Adrenal gland (tissue), 12 donors: ENCODE data around the gene EXOC3L1. TPM values are rescaled to one million over a fixed set of nuclear protein-coding genes. Genes with fewer than 3 reads are reported as not detected.

Source experiments
- DNase-seq, 7 donors: peaks; one replicate each; pipeline ENCODE4 v3.0.0-alpha.2; 2019 to 2020
- H3K27ac ChIP-seq, 5 donors: fragments of 200-600 bp; sonication (generic) in 4 of 5; 1 replicate in 3 of 5; 2 replicates in 2 of 5; pipeline versions ENCODE4 v1.5.1 to v1.8.0; 2016 to 2020; ENCODE audit warnings: mild to moderate bottlenecking in 1 of 5
- H3K27me3 ChIP-seq: fragments of 200-600 bp; 2 replicates; pipeline ENCODE4 v1.8.0; 2021
- H3K36me3 ChIP-seq, 2 donors: fragments of 200-600 bp; replicated peaks in 1 of 2; 1 replicate in 1 of 2; 2 replicates in 1 of 2; pipeline versions ENCODE4 v1.5.1 to v1.8.0; 2018 to 2022
- H3K4me1 ChIP-seq, 2 donors: fragments of 200-600 bp; replicated peaks in 1 of 2; 1 replicate in 1 of 2; 2 replicates in 1 of 2; pipeline versions ENCODE4 v1.5.1 to v1.8.0; 2018 to 2021
- H3K4me3 ChIP-seq, 4 donors: fragments of 200-600 bp; sonication (generic) in 3 of 4; one replicate each; pipeline ENCODE4 v1.5.1; 2016 to 2018
- H3K9me3 ChIP-seq, 3 donors: fragments of 200-600 bp; sonication (generic) in 1 of 3; replicated peaks in 1 of 3; 1 replicate in 2 of 3; 2 replicates in 1 of 3; pipeline versions ENCODE4 v1.5.1 to v1.8.0; 2016 to 2021
- POLR2A ChIP-seq, 2 donors: fragments of 450-650 bp; IDR thresholded peaks; one replicate each; pipeline ENCODE4 v1.6.1; 2017; ENCODE audit warnings: antibody characterized with exemption in 2 of 2, mild to moderate bottlenecking in 2 of 2, moderate library complexity in 1 of 2
- WGBS, 4 donors: extraction: QIAGEN DNeasy Blood & Tissue Kit in 2 of 4; methylation state at CpG; one replicate each; pipeline versions ENCODE4 v1.1.5 to v1.1.7; 2013 to 2017; 5-methylcytosine and 5-hydroxymethylcytosine counted together
- intact Hi-C, 2 donors: fragments of 100-400 bp; cut with DNase I; formaldehyde crosslinking; loops; one replicate each; pipeline versions ENCODE4 v1.14.1 to v1.15.0; 2022 to 2023
- polyA plus RNA-seq, 3 donors: library from polyadenylated mRNA; stranded (reverse); fragments of 200-250 nt in 2 of 3; fragments of 350-450 nt in 1 of 3; fragmentation: Illumina TruSeq in 1 of 3; extraction: RNeasy Lipid Tissue Mini Kit (QIAGEN cat#74804) in 1 of 3; gene quantifications; one replicate each; pipeline ENCODE4 v1.2.3, GENCODE V29; 2013 to 2014
- total RNA-seq, 9 donors: library from RNA; depleted of rRNA in 4 of 9; stranded (reverse); fragments of >200 nt in 4 of 9; fragments of 120-200 nt in 1 of 9; fragmentation: NEBNext Ultra II Directional in 1 of 9; extraction: Animal tissue kit (Norgen Biotek cat#: 25700) in 1 of 9; gene quantifications; one replicate each; pipeline versions ENCODE4 v1.1.0 to v1.2.4, GENCODE V29; 2013 to 2023
- TF ChIP-seq, protein P1 (sequence below), 6 experiments: fragments of 450-650 bp in 4 of 6; fragments of 200-600 bp in 2 of 6; sonication (generic) in 1 of 6; IDR thresholded peaks; 1 replicate in 5 of 6; 2 replicates in 1 of 6; pipeline versions ENCODE4 v1.5.1 to v1.8.0; 2016 to 2021; ENCODE audit warnings: antibody characterized with exemption in 6 of 6, mild to moderate bottlenecking in 2 of 6, moderate library complexity in 1 of 6
- donor health status: healthy with polysubstance abuse.
- donor health status: Bipolar disorder and iron deficiency.
- donor health status: DM: yes; HTN: yes; CAD: no.
- donor health status: DM: no; HTN: no; CAD: no.
- donor health status: DM: no; HTN: no; CAD: no.
- donor health status: DM: yes; HTN: yes; CAD: no.

EXOC3L1 gene
- total and polyA plus RNA-seq, 12 donors: 0.71 to 27.2 (median 11.8) TPM

GRCh38 chr16:67162506-67163163 lies 27.3 kb downstream of the EXOC3L1 start:
- Histone ChIP-seq H3K27ac (peak overlapping the region in 1 of 5 donors; percentile 81), H3K9me3 (no peaks in the 10 kb centered on the region), H3K4me1 (peaks cover 39 to 55% of the 10 kb centered on the region in 2 donors), H3K36me3 (no peaks in the 10 kb centered on the region), H3K27me3 (no peaks in the 10 kb centered on the region), H3K4me3 (peak overlapping the region in 1 of 4 donors; percentile 49)
- 41 to 68% (median 52%) methylated on average over 11 to 44 of the region's 44 CpGs for WGBS, 4 donors
- peak in 2 of 7 donors; percentile 1 to 56 for DNase-seq
- intact Hi-C loops: no loop called here
- TF ChIP-seq, protein P1, sequence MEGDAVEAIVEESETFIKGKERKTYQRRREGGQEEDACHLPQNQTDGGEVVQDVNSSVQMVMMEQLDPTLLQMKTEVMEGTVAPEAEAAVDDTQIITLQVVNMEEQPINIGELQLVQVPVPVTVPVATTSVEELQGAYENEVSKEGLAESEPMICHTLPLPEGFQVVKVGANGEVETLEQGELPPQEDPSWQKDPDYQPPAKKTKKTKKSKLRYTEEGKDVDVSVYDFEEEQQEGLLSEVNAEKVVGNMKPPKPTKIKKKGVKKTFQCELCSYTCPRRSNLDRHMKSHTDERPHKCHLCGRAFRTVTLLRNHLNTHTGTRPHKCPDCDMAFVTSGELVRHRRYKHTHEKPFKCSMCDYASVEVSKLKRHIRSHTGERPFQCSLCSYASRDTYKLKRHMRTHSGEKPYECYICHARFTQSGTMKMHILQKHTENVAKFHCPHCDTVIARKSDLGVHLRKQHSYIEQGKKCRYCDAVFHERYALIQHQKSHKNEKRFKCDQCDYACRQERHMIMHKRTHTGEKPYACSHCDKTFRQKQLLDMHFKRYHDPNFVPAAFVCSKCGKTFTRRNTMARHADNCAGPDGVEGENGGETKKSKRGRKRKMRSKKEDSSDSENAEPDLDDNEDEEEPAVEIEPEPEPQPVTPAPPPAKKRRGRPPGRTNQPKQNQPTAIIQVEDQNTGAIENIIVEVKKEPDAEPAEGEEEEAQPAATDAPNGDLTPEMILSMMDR (IDR thresholded peaks at IDR 0.05): no peak
- no peak for TF ChIP-seq POLR2A (IDR thresholded peaks at IDR 0.05)

GRCh38 chr16:67161595-67162058 lies 28.3 kb downstream of the EXOC3L1 start:
- TF ChIP-seq, protein P1 (IDR thresholded peaks at IDR 0.05): no peak
- peak in 1 of 2 donors; percentile 30 for TF ChIP-seq POLR2A (IDR thresholded peaks at IDR 0.05)
- Histone ChIP-seq H3K36me3 (no peaks in the 10 kb centered on the region), H3K4me3 (peak overlapping the region in 2 of 4 donors; percentile 55 to 87), H3K4me1 (peaks cover 39 to 55% of the 10 kb centered on the region in 2 donors), H3K27me3 (no peaks in the 10 kb centered on the region), H3K27ac (peak overlapping the region in 3 of 5 donors; percentile 60 to 81 (median 73)), H3K9me3 (no peaks in the 10 kb centered on the region)
- intact Hi-C loops: no loop called here
- peak; percentile 67 to 77 (median 71) for DNase-seq
- 22 to 34% (median 30%) methylated on average over 10 to 25 of the region's 25 CpGs for WGBS, 4 donors

- 6 to 45% (median 21%) methylated on average over 4 to 34 of the region's 34 CpGs for WGBS, 4 donors
- intact Hi-C loops: loop anchor here (5.0 to 10.0 kb wide), 4 partner anchors 52 to 182 kb away; partner anchors contain the start of gene PHAF1 (in 1 of the 2)
- Histone ChIP-seq H3K36me3 (no peaks in the 10 kb centered on the region), H3K4me1 (peaks cover 29 to 49% of the 10 kb centered on the region in 2 donors), H3K27ac (peak overlapping the region in 3 of 5 donors; percentile 17 to 81 (median 81)), H3K9me3 (no peaks in the 10 kb centered on the region), H3K27me3 (no peaks in the 10 kb centered on the region), H3K4me3 (peak overlapping the region; percentile 55 to 97 (median 74))
- TF ChIP-seq, protein P1 (IDR thresholded peaks at IDR 0.05): no peak
- no peak for TF ChIP-seq POLR2A (IDR thresholded peaks at IDR 0.05)
- peak in 6 of 7 donors; percentile 54 to 72 (median 56) for DNase-seq
These were observed 31.0 kb downstream of the EXOC3L1 start for GRCh38 chr16:67158637-67159600.
